ENCODE results near the gene GREB1.

GREB1 gene

GRCh38 chr2:11539317-11540147, 5.7 kb downstream of the GREB1 start:
- DNase-seq: no peak

GRCh38 chr2:11540148-11540995, 6.5 kb downstream of the GREB1 start:
- DNase-seq: no peak

- DNase-seq: no peak
Measured at GRCh38 chr2:11540996-11541692, 7.3 kb downstream of the GREB1 start.

- no peak for DNase-seq
Measured at GRCh38 chr2:11541693-11542274, 7.9 kb downstream of the GREB1 start.

GRCh38 chr2:11542275-11542819, 8.5 kb downstream of the GREB1 start:
- no peak for DNase-seq

- DNase-seq: no peak
Measured at GRCh38 chr2:11543337-11544216, 9.7 kb downstream of the GREB1 start.

DNA sequence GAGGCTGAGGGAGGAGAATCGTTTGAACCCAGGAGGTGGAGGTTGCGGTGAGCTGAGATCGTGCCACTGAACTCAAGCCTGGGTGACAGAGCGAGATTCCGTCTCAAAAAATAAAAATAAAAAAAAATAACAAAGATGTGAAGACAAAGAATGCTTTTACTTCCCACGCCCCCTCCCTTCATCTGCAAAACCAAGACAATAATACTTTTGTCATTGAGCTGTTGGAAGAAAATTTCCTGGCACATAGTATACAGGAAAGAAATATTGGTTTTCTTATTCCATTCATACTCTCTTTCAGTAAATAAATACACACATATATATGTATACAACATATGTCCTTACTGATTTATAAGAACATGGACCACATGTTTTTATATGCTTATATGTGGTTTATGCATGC, 12.2 kb downstream of the GREB1 start:
- no peak for DNase-seq

GRCh38 chr2:11547912-11548497, 14.2 kb downstream of the GREB1 start:
- DNase-seq: no peak

GRCh38 chr2:11550302-11550701, 16.5 kb downstream of the GREB1 start:
- no peak for DNase-seq

GRCh38 chr2:11550901-11551568, 17.2 kb downstream of the GREB1 start:
- DNase-seq: no peak

DNA sequence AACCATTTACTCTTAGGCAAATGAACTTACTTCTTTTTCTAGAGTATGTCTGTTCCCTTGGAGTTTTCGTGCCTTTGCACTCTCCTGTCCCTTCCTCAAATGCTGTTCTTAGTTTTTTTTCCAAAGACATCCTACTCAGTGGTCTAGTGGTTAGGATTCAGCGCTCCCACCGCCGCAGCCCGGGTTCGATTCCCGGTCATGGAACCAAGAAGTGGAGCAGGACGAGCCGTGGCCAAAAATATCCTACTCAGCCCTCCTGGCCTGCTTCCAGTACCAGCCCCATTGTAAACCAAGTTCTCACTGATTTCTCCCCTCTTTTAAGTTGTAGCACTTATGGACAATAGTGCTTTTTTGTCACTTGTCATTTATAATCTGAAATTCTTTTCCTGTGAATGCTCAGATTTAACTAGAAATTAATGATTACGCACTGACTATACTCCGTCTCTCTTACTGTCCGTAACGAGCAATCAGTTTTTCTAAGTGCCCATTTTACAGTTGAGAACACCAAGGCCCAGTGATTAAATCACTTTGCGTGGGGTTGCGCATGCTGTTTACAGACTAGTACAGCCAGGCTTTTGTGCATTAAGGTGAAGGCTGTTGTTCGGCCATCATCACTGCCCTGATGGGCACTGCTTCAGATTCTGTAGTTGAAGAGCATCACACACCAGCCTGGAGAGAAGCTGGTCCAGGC, 17.9 kb downstream of the GREB1 start:
- no peak for DNase-seq

GRCh38 chr2:11552260-11552638, 18.4 kb downstream of the GREB1 start:
- no peak for DNase-seq

- no peak for DNase-seq
Measured at GRCh38 chr2:11553661-11554398, 20.0 kb downstream of the GREB1 start.

GRCh38 chr2:11554399-11554716, 20.5 kb downstream of the GREB1 start:
- DNase-seq: peak in 1 of 5 experiments; percentile 30

DNA sequence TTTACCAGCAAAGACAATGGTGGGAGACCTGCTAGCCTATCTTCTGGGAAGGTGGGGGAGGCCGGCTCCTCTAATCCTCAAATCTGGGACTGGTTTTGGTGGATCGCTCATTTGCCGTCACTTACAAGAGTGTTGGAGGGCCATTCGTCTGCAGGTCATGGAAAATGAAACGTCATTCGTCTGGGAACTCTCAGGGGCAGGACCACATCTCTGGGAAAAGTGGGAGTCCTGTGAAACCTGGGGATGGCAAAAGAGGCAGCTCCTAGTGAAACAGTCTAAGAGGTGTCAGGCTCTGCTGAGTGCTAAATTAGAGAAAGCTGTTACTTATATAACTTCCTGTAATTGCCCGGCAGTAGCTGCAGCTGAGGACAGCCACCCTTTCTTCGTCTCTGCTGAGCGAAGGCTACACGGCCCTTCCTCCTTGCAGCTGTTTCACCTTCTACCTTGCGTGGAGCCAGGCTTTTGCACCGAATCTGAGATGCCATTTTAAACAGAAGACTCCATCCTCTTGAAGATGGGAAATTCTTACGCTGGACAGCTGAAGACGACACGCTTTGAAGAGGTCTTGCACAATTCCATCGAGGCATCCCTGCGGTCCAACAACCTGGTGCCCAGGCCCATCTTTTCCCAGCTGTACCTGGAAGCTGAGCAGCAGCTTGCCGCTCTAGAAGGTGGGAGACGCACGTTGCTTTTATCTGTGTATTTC, 22.4 kb downstream of the GREB1 start:
- DNase-seq: peak in 1 of 5 experiments; percentile 11

GRCh38 chr2:11558214-11558886, 24.5 kb downstream of the GREB1 start:
- peak in 1 of 5 experiments; percentile 19 for DNase-seq

DNA sequence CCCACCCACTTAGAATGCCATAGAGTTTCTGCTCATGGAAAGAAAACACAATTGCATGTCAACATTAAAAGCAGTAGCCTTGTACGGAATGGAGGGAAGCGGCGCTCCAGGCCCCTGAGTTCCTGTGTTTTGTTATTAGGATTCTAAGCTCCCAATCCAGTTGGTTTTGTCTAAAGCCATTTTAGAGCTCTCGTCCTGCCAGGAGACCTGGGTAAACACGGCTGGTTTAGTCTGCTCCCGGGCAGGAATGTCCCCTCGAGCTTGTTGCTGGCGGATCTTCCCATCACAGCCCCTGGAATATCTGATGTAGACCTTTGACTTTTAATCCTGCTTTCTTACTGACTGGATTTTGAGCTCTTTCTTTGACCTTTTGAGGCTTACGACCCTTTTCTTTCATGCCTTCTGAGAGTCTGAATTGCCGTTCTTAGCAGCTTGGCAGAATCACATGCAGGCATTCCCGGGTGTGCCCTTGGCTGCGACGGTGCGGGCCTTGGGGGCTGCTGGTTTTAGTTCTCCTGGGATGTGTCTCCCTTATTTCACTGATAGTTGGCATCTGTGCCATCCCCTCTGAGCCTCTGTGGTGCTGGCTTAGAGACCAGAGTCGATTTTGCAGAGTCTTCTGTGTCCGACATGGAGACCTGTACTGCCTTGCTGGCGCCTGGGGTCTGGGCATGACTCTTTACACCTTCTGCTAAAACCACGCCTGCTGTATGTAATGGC, 25.4 kb downstream of the GREB1 start:
- no peak for DNase-seq
